ENCODE measurements around the gene C17orf114.

C17orf114 gene

GRCh38 chr17:4790705-4791088 is 11.4 kb downstream of the C17orf114 start:
- Histone ChIP-seq H3K36me3 (no peaks in the 10 kb centered on the region), H3K4me1 (peaks cover 0 to 4% of the 10 kb centered on the region in 2 donors), H3K4me3 (peak overlapping the region; percentile 63 to 92 (median 79)), H3K27me3 (no peaks in the 10 kb centered on the region), H3K9me3 (no peaks in the 10 kb centered on the region), H3K27ac (peak overlapping the region; percentile 91 to 97)
- no peak for DNase-seq (ENCODE audit: low spot score in 2 of 2)
- TF ChIP-seq POLR2AphosphoS5 (IDR thresholded peaks at IDR 0.05) (no peak), POLR2A (IDR thresholded peaks at IDR 0.05) (no peak), CTCF (IDR thresholded peaks at IDR 0.05) (no peak)
- intact Hi-C loops (cut with DNase I; ENCODE audit: low total_unique reads) = no loop called here

- intact Hi-C loops (cut with DNase I; ENCODE audit: low total_unique reads) = loop anchor here (5.0 kb wide), 1 partner anchor 102 kb away; no protein-coding TSS in a partner anchor
- peak overlapping the region; percentile 91 to 97 for H3K27ac ChIP-seq
- H3K4me3 ChIP-seq = peak overlapping the region; percentile 63 to 92 (median 79)
- no peaks in the 10 kb centered on the region for H3K9me3 ChIP-seq
- peak; percentile 52 for TF ChIP-seq POLR2A (IDR thresholded peaks at IDR 0.05)
- peak; percentile 39 to 90 (median 53) for TF ChIP-seq CTCF (IDR thresholded peaks at IDR 0.05)
- peak; percentile 66 to 89 (median 68) for TF ChIP-seq POLR2AphosphoS5 (IDR thresholded peaks at IDR 0.05)
- H3K27me3 ChIP-seq = no peaks in the 10 kb centered on the region
- no peaks in the 10 kb centered on the region for H3K36me3 ChIP-seq
- DNase-seq (ENCODE audit: low spot score in 2 of 2) = peak; percentile 75 to 80
- peaks cover 0 to 7% of the 10 kb centered on the region in 2 donors for H3K4me1 ChIP-seq
Measured at GRCh38 chr17:4789951-4790704, 12.0 kb downstream of the C17orf114 start.

GRCh38 chr17:4789701-4789950 is 12.5 kb downstream of the C17orf114 start:
- Histone ChIP-seq H3K4me1 (peaks cover 0 to 7% of the 10 kb centered on the region in 2 donors), H3K27ac (peak overlapping the region; percentile 91 to 97), H3K27me3 (peaks cover 0 to 1% of the 10 kb centered on the region in 2 donors), H3K4me3 (peak overlapping the region; percentile 63 to 92 (median 79)), H3K9me3 (no peaks in the 10 kb centered on the region), H3K36me3 (no peaks in the 10 kb centered on the region)
- TF ChIP-seq CTCF (IDR thresholded peaks at IDR 0.05) = no peak
- no peak for TF ChIP-seq POLR2AphosphoS5 (IDR thresholded peaks at IDR 0.05)
- no peak for TF ChIP-seq POLR2A (IDR thresholded peaks at IDR 0.05)
- no peak for DNase-seq (ENCODE audit: low spot score in 2 of 2)
- intact Hi-C loops (cut with DNase I; ENCODE audit: low total_unique reads) = loop anchor here (5.0 kb wide), 1 partner anchor 103 kb away; no protein-coding TSS in a partner anchor

GRCh38 chr17:4788807-4789700 is 13.1 kb downstream of the C17orf114 start, which contains the start of gene GLTPD2:
GLTPD2 (plus strand) TSS chr17:4788964; CDS start chr17:4789012, 48 bp downstream.
- TF ChIP-seq POLR2A (IDR thresholded peaks at IDR 0.05) = no peak
- no peak for TF ChIP-seq CTCF (IDR thresholded peaks at IDR 0.05)
- TF ChIP-seq POLR2AphosphoS5 (IDR thresholded peaks at IDR 0.05) = no peak
- intact Hi-C loops (cut with DNase I; ENCODE audit: low total_unique reads) = loop anchor here (5.0 kb wide), 1 partner anchor 103 kb away; no protein-coding TSS in a partner anchor
- peaks cover 0 to 7% of the 10 kb centered on the region in 2 donors for H3K4me1 ChIP-seq

More at GRCh38 chr17:4788807-4789700, 13.1 kb downstream of the C17orf114 start, which contains the start of gene GLTPD2:
- Histone ChIP-seq H3K27me3 (peaks cover 0 to 7% of the 10 kb centered on the region in 2 donors), H3K27ac (peak within 1 kb of the TSS; percentile 91 to 97), H3K36me3 (no peaks in the 10 kb centered on the region), H3K9me3 (no peaks in the 10 kb centered on the region), H3K4me3 (peak within 1 kb of the TSS; percentile 63 to 92 (median 79))
- no peak for DNase-seq (ENCODE audit: low spot score in 2 of 2)
